ENCODE data around the gene ATP5PB.
A peak's percentile ranks its signal among the peaks of the same experiment; 100 is the strongest.

The ATP5PB gene

DNA sequence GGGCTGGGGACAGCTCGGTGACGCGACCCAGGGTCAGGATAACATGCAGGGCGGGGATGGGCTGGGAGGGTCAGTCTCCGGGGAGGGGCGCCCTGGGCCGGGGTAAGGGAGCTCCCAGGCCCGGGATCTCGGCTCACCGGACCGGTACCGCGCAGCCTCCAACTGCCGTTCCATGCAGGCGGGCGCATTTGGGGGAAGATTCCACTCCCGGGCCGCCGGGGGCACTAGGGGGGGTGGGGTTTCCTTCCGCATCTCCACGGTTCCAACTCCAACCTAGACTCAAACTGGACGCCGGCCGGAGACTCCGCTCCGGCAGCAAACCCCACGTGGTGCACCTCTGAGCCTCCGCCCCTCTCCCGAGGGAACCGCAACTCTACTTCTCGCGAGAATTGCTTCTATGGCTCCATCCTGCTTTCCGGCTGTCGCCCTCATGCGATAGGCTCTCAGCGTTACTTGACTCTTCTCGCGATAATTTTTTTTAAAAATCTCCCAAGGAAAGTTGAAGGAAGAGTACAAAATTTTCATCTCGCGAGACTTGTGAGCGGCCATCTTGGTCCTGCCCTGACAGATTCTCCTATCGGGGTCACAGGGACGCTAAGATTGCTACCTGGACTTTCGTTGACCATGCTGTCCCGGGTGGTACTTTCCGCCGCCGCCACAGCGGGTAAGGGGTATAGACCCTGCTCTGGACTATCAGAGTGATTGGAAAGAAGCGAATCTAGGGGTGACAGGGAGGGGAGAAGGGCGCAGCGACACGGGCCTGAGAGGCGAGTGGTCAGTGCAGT lies at the start of gene ATP5PB, which contains the start of gene WDR77:
Gene ATP5PB (plus strand): TSS at position 547 of the 785 bp plus-strand sequence. CDS start 78 bp downstream, at position 625.
Gene WDR77 (minus strand): TSS at position 339 of the 785 bp plus-strand sequence. CDS start 87 bp downstream, at position 252.
- DNase-seq = peak; percentile 99

- no peak for DNase-seq
Measured at GRCh38 chr1:111399792-111400610, 49.3 kb upstream of the ATP5PB start.

- DNase-seq = no peak
Measured at GRCh38 chr1:111402083-111402482, 47.2 kb upstream of the ATP5PB start.

- DNase-seq = no peak
Measured at GRCh38 chr1:111404588-111404987, 44.7 kb upstream of the ATP5PB start.

GRCh38 chr1:111406321-111406768 lies 42.9 kb upstream of the ATP5PB start:
- peak; percentile 93 for DNase-seq

DNA sequence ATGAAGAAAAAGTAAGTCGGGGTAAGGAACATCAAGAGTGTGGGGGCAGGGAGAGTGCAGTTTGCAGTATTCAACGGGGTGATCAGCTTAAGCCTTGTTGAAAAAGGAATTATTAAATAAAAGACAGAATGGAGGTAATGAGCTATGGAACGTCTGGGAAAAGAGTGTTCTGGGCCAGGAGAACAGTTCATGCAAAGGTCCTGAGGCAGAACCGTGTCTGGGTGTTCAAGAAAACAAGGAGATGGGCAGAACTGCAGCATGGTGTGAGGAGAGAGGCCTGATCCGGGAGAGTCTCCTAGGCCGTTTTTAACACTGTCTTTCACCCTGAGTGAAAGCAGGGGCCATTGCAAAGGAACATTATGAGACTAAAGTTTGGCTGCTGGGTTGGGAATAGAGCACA lies 42.0 kb upstream of the ATP5PB start:
- DNase-seq = no peak

DNA sequence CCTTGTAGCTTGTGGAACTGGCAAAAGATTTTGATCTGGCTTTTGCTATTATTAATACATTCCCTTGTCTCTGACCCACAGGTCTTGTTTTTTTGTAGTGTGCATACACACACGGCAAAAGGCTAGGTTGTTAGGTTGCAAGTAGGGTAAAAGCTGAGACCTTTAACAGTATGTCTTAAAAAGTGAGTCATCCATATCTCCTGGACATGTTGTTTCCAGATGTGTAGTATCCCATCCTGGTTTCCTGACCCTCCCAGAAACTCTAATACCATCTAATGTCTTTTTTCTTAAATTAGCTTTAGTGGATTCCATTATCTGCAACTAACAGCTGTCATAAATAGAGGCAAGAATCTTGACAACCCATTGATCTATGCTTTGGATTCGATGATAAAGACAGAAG lies 36.4 kb upstream of the ATP5PB start:
- no peak for DNase-seq

- DNase-seq = no peak
Measured at GRCh38 chr1:111414756-111415155, 34.5 kb upstream of the ATP5PB start.

DNA sequence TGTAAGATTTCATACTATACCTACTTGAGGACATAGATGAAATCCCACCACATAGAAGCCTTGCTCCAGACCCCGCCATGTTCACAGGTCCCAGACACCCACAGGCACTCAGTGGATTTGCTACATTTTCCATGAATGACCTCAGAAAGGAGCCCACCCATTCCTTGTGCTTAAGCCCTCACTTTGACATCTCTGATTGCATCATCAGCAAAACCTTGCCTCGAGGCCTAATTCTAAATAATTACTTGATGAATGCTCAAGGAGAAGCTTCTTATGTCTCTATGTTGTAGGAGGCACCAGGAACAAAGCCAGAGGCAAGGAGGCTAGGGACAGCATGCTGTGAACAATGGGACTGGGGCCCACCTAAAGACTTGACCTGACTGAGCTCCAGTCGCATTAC lies 33.8 kb upstream of the ATP5PB start:
- DNase-seq = no peak

GRCh38 chr1:111417755-111418154 lies 31.5 kb upstream of the ATP5PB start:
- DNase-seq = peak; percentile 11

GRCh38 chr1:111419037-111419436 lies 30.2 kb upstream of the ATP5PB start:
- DNase-seq = no peak

DNA sequence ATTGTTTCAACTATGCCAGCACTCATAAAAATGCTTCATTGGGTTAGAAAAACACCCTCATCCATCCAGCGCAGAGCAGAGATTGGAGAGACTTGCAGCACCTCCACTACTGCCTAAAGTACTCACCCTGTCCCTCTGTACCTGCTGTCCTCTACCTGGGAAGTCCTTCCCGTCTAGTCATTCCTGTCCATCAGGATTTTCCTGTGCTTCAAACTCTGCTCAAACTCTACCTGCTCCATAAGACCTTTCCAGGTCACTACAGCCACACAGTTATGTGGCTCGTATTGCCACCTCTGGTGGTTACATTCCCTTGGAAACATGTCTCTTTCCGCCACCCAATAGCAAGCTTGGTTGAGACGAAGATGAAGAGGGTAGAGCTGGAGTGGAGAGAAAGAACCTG lies 28.9 kb upstream of the ATP5PB start:
- DNase-seq = no peak

GRCh38 chr1:111422546-111423391 lies 26.5 kb upstream of the ATP5PB start:
- DNase-seq = peak; percentile 59

GRCh38 chr1:111424281-111424680 lies 25.0 kb upstream of the ATP5PB start:
- no peak for DNase-seq

DNA sequence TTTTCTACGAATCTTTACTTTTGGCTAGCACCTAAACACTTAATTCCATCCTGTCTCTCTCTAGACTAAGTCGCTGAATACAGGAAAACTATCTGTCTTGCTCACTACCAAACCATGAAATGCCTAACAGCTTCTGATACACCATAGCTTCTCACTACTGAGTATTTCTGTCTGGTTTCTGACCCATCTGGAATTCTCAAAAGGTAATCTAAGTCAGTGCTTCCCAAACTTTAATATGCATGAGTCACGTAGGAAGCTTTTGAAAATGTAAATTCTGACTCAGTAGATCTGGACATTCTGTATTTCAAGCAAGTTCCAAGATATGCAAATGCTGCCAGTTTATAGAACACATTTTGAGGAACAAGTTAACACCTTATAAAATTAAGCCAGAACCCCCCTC lies 12.5 kb upstream of the ATP5PB start:
- DNase-seq = no peak

GRCh38 chr1:111439461-111440351 lies 9.6 kb upstream of the ATP5PB start:
- DNase-seq = no peak

GRCh38 chr1:111441573-111442192 lies 7.6 kb upstream of the ATP5PB start:
- DNase-seq = peak; percentile 43

- no peak for DNase-seq
Measured at GRCh38 chr1:111442457-111442856, 6.8 kb upstream of the ATP5PB start.

- DNase-seq = no peak
Measured at GRCh38 chr1:111444031-111444430, 5.2 kb upstream of the ATP5PB start.

GRCh38 chr1:111446546-111446945 lies 2.7 kb upstream of the ATP5PB start:
- no peak for DNase-seq
